ENCODE results near the gene IFIT1B.
A peak's percentile ranks its signal among the peaks of the same experiment; 100 is the strongest.
"Not testable (repeated sequence)": the region's sequence is repeated elsewhere in the genome, so short reads cannot be mapped to it uniquely, and the experiment has no call there.

Gene IFIT1B

DNA sequence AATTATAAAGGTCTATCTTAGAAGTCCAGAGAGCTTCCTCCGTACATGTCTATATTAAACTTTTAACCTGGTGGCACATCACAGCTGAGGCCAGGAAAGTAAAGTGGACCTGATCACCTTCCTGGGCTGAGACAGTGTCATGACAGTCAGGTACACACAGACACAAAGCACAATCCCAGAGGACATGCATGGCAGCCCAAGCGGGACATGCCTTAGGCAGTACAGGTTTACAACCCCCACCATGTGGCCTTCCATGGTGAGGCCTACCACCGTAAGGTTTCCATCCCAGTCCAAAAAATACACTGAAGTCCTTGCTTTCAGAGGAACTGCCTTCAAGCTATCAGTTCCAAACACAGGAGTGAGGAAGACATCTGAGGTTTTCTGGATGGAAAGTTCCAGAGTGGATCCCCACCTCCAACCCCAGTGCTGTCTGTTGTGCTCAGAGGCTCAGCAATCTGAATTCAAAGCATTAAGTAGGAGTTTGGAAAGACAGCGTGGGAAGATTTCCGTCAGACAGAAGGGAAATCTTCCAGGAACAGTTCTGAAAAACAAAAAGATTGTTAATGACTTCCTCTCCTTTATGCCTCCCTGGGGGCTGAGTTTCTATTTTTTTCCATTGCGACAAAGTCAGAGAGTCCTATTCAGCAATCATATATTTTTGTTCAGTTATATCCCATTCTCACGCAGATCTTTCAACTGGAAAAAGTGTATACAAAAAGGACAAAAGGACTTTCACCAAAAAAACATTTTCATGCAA is 30.0 kb upstream of the IFIT1B start:
- TF ChIP-seq, protein P1, sequence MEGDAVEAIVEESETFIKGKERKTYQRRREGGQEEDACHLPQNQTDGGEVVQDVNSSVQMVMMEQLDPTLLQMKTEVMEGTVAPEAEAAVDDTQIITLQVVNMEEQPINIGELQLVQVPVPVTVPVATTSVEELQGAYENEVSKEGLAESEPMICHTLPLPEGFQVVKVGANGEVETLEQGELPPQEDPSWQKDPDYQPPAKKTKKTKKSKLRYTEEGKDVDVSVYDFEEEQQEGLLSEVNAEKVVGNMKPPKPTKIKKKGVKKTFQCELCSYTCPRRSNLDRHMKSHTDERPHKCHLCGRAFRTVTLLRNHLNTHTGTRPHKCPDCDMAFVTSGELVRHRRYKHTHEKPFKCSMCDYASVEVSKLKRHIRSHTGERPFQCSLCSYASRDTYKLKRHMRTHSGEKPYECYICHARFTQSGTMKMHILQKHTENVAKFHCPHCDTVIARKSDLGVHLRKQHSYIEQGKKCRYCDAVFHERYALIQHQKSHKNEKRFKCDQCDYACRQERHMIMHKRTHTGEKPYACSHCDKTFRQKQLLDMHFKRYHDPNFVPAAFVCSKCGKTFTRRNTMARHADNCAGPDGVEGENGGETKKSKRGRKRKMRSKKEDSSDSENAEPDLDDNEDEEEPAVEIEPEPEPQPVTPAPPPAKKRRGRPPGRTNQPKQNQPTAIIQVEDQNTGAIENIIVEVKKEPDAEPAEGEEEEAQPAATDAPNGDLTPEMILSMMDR (IDR thresholded peaks at IDR 0.05; ENCODE audit: unreplicated experiment in 3 of 3) = no peak
- Mint-ChIP-seq H3K36me3 (ENCODE audit: low read depth) (no peaks in the 10 kb centered on the region), H3K9me3 (no peaks in the 10 kb centered on the region), H3K27me3 (ENCODE audit: low read depth) (no peaks in the 10 kb centered on the region), H3K4me3 (no peak overlapping the region), H3K4me1 (peaks cover 80% of the 10 kb centered on the region), H3K27ac (peak overlapping the region; percentile 83 to 97 (median 90))

DNA sequence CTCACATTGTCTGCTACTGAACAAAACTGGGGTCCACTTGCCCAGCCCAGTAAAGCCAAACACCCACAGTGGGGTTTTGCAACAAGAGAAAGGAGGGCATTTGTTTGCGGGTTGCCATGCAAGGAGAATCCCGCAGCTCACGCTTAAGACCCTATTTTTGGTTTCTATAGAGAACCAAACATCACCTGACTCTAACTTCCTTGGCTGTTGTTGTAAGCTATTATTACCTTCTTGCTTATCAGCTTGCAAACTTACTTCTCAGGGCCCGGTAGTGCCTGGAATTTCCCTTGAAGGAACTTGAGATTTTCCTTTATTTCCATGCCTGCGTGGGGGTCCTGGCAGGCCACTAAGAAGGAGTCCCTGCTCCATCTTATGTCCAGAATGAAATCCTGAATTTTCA is 29.4 kb upstream of the IFIT1B start:
- no peak overlapping the region for H3K4me3 Mint-ChIP-seq
- H3K36me3 Mint-ChIP-seq (ENCODE audit: low read depth) = no peaks in the 10 kb centered on the region
- H3K27me3 Mint-ChIP-seq (ENCODE audit: low read depth) = no peaks in the 10 kb centered on the region

DNA sequence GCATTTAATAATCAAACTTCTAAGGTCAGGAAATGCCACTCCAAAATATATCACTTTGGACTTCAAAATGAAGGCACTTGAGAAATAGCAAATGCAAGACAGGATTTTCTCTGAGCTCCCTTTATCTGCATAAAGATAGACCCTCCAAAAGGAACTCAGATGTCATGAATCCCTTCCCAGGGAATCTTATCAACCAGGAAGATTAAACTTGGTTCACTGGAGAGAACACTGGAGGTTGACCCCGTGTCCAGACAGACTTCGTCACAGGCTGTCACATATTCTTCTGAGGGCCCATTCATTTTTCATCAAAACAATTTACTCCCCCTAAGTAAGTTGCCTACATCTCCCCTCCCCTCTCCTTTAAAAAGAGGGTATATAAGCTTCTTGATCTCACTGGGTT is 28.9 kb upstream of the IFIT1B start:
- no peak overlapping the region for H3K4me3 Mint-ChIP-seq
- H3K9me3 Mint-ChIP-seq = peaks cover 3% of the 10 kb centered on the region
- H3K27ac Mint-ChIP-seq = peak overlapping the region; percentile 83 to 97 (median 90)
- TF ChIP-seq, protein P1 (IDR thresholded peaks at IDR 0.05; ENCODE audit: unreplicated experiment in 3 of 3) = no peak
- H3K4me1 Mint-ChIP-seq = peaks cover 72% of the 10 kb centered on the region
- peaks cover under 1% of the 10 kb centered on the region for H3K36me3 Mint-ChIP-seq (ENCODE audit: low read depth)
- no peaks in the 10 kb centered on the region for H3K27me3 Mint-ChIP-seq (ENCODE audit: low read depth)

More for the DNA sequence above, 29.4 kb upstream of the IFIT1B start:
- Mint-ChIP-seq H3K4me1 (peaks cover 75% of the 10 kb centered on the region), H3K27ac (peak overlapping the region; percentile 83 to 97 (median 90)), H3K9me3 (peaks cover 2% of the 10 kb centered on the region)
- TF ChIP-seq, protein P1 (IDR thresholded peaks at IDR 0.05; ENCODE audit: unreplicated experiment in 3 of 3) = no peak

DNA sequence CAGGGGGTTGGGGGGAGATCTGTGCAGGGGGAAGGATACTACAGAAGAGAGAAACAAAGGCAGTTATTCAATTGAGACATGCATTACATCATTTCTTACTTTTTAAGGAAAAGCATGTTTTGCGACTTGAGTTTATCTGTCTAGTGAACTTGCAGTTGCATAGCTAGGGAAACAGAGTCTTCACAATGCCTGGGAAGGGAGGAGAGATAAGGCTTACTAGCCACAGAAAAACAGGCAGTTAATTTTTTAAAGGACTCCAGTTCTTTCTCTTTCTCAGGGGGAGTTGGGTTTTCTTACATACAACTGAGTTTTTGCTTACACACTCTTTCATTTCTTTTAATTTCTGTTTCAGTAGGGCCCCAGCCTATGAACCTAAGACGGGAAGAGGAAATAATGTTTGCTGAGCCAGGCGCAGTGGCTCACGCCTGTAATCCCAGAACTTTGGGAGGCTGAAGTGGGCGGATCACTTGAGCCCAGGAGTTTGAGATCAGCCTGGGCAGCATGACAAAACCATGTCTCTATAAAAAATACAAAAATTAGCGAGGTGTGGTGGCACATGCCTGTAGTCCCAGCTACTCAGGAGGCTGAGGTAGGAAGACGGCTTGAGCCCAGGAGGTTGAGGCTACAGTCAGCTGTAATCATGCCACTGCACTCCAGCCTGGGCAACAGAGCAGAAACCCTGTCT is 27.1 kb upstream of the IFIT1B start:
- Mint-ChIP-seq H3K4me1 (peaks cover 61% of the 10 kb centered on the region), H3K27ac (peak overlapping the region; percentile 90 to 97 (median 97))
- H3K27me3 Mint-ChIP-seq (ENCODE audit: low read depth); H3K36me3 Mint-ChIP-seq (ENCODE audit: low read depth); H3K9me3 Mint-ChIP-seq; H3K4me3 Mint-ChIP-seq: not testable (repeated sequence)

DNA sequence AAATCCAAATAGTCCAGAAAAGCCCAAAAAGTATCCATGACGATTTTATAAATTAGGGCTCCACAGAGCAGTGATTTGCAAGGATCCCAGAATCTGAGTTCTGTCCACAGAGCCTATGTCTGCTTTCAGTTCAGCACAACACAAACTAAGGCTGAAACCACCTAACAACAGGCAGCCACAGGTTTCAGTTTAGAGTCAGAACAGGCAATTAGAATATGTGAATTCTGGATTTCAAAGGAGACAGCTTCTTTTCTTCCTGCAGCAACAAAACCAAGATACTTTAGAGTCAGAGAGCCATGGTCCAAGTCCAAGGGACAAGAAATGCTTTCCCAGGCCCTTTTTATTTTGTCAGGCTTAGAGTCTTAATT is 26.5 kb upstream of the IFIT1B start:
- Mint-ChIP-seq H3K4me3 (peak overlapping the region in 1 of 3 experiments; percentile 24), H3K4me1 (peaks cover 60% of the 10 kb centered on the region), H3K9me3 (peaks cover 6% of the 10 kb centered on the region), H3K36me3 (ENCODE audit: low read depth) (peaks cover 3% of the 10 kb centered on the region), H3K27ac (peak overlapping the region; percentile 90 to 97 (median 97)), H3K27me3 (ENCODE audit: low read depth) (no peaks in the 10 kb centered on the region)
- TF ChIP-seq, protein P1 (IDR thresholded peaks at IDR 0.05; ENCODE audit: unreplicated experiment in 3 of 3) = no peak

DNA sequence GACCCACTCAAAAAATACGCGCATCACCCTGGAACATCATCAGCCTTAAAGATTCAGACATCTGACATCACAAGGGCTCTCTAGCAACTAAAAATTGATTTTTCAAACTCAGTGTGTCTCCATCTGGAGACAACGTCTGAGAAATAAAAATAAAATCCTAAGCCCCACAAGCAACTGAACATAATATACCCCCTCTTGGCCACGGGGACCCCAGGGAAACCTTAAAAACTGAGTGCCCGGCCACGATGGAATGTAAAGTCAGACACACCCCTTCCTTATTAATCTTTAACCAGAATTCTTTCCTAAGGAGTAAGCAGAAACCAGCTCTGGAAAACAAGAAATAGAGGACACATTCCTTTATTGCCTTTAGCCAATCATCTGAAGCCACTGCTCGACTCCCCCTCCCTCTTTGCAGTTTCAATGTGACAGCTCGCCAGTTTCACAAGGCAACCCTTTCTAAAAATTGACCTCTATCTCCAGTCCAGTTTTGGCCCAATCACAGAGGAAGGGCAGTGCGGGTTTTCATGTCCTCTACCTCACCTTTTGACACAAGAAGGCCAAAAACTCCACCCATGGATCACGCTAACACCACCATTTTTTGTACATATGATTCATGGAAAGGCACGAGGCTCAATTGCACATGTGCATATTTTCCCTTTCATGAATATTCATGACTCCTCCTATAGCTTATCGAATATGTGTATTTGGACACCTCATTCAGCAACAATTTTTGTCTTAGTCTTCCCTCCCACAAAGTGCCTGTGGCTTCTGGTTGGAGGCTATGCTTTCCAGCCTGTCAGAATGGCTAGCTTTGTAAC is 25.9 kb upstream of the IFIT1B start:
- TF ChIP-seq, protein P1 (IDR thresholded peaks at IDR 0.05; ENCODE audit: unreplicated experiment in 3 of 3) = no peak
- peaks cover 3% of the 10 kb centered on the region for H3K36me3 Mint-ChIP-seq (ENCODE audit: low read depth)
- H3K4me3 Mint-ChIP-seq = peak overlapping the region; percentile 24 to 41 (median 28)
- H3K27ac Mint-ChIP-seq = peak overlapping the region; percentile 90 to 97 (median 97)
- H3K27me3 Mint-ChIP-seq (ENCODE audit: low read depth) = no peaks in the 10 kb centered on the region
- peaks cover 54% of the 10 kb centered on the region for H3K4me1 Mint-ChIP-seq
- H3K9me3 Mint-ChIP-seq = peaks cover 6% of the 10 kb centered on the region

All from nephron (organoid).